NCI-H146 (cell line): ENCODE data around the gene NDOR1.
A peak's percentile ranks its signal among the peaks of the same experiment; 100 is the strongest.

Experiments
- DNase-seq: peaks from one replicate; lab custom pipeline; 2025; lab: John Stamatoyannopoulos, UW

Gene NDOR1

GRCh38 chr9:137220317-137221094 is 15.0 kb downstream of the NDOR1 start:
- DNase-seq: no peak

- no peak for DNase-seq
These were observed 15.6 kb downstream of the NDOR1 start for GRCh38 chr9:137221095-137221505.

- peak; percentile 45 for DNase-seq
These were observed 16.1 kb downstream of the NDOR1 start for GRCh38 chr9:137221506-137222111.

- peak; percentile 57 for DNase-seq
These were observed 16.9 kb downstream of the NDOR1 start, which contains the start of gene RNF208 for GRCh38 chr9:137222190-137223077. Gene RNF208, minus strand, starts transcription at chr9:137222240. Its CDS starts 1,028 bp downstream, at chr9:137221212.

- peak; percentile 96 for DNase-seq
These were observed 17.8 kb downstream of the NDOR1 start for GRCh38 chr9:137223078-137223970.

GRCh38 chr9:137224830-137225694 is 19.6 kb downstream of the NDOR1 start, which contains the start of gene CYSRT1:
Gene CYSRT1, plus strand, starts transcription at chr9:137225174. Its CDS starts 448 bp downstream, at chr9:137225622.
- no peak for DNase-seq

GRCh38 chr9:137225699-137226331 is 20.3 kb downstream of the NDOR1 start:
- DNase-seq: no peak

- no peak for DNase-seq
These were observed 21.0 kb downstream of the NDOR1 start for GRCh38 chr9:137226338-137227053.

- peak; percentile 63 for DNase-seq
These were observed 21.8 kb downstream of the NDOR1 start, which contains the start of gene RNF224 for GRCh38 chr9:137227054-137227852. Gene RNF224, plus strand, starts transcription at chr9:137227502. Its CDS starts 834 bp downstream, at chr9:137228336.

- DNase-seq: peak; percentile 29
These were observed 22.5 kb downstream of the NDOR1 start for GRCh38 chr9:137227853-137228505.

GRCh38 chr9:137228506-137228967 is 23.0 kb downstream of the NDOR1 start:
- peak; percentile 46 for DNase-seq

- DNase-seq: no peak
These were observed 23.7 kb downstream of the NDOR1 start for GRCh38 chr9:137228968-137229896.

GRCh38 chr9:137229903-137230704 is 24.6 kb downstream of the NDOR1 start:
- no peak for DNase-seq

GRCh38 chr9:137230705-137231371 is 25.3 kb downstream of the NDOR1 start, which contains the start of gene SLC34A3:
Gene SLC34A3, plus strand, starts transcription at chr9:137230901. Its CDS starts 802 bp downstream, at chr9:137231703.
- no peak for DNase-seq
